CD14-positive monocyte (primary cell): Measurements from ENCODE around the gene LRRC45. TPM values are rescaled to one million over a fixed set of nuclear protein-coding genes. Genes with fewer than 3 reads are reported as not detected.

Experiments used
- DNase-seq, 3 donors: peaks; one replicate each; pipeline ENCODE4 v3.0.0-alpha.2; 2011 to 2022
- H2AFZ ChIP-seq: 2 replicates; pipeline ENCODE4 v1.6.0; 2012; ENCODE audit warnings: mild to moderate bottlenecking, low read depth, low read length, inconsistent platforms; ENCODE audit not compliant: insufficient read depth, poor library complexity, severe bottlenecking
- H3K27ac ChIP-seq, 2 donors: 1 replicate in 1 of 2; 2 replicates in 1 of 2; pipeline ENCODE4 v1.5.1; 2012 to 2013; ENCODE audit warnings: low read length in 2 of 2, control low read depth in 1 of 2, inconsistent platforms in 1 of 2, low read depth in 1 of 2, mild to moderate bottlenecking in 1 of 2
- H3K27me3 ChIP-seq, 2 donors: one replicate each; pipeline versions ENCODE4 v1.6.0 to v1.6.1; 2011 to 2013; ENCODE audit warnings: low read length in 2 of 2; ENCODE audit not compliant: control insufficient read depth in 2 of 2, insufficient read depth in 2 of 2
- H3K36me3 ChIP-seq, 2 donors: replicated peaks in 1 of 2; 1 replicate in 1 of 2; 2 replicates in 1 of 2; pipeline versions ENCODE4 v1.5.1 to v1.6.1; 2012 to 2013; ENCODE audit warnings: low read length in 2 of 2, control low read depth in 1 of 2, inconsistent platforms in 1 of 2, mild to moderate bottlenecking in 1 of 2; ENCODE audit not compliant: insufficient read depth in 2 of 2, control insufficient read depth in 1 of 2
- H3K4me1 ChIP-seq, 2 donors: 1 replicate in 1 of 2; 2 replicates in 1 of 2; pipeline versions ENCODE4 v1.5.1 to v1.6.1; 2012 to 2013; ENCODE audit warnings: low read length in 2 of 2, control low read depth in 1 of 2, inconsistent platforms in 1 of 2, mild to moderate bottlenecking in 1 of 2, moderate library complexity in 1 of 2; ENCODE audit not compliant: insufficient read depth in 2 of 2, control insufficient read depth in 1 of 2
- H3K4me2 ChIP-seq: replicated peaks from 2 replicates; pipeline ENCODE3; 2012; ENCODE audit warnings: low read length, moderate library complexity, mild to moderate bottlenecking; ENCODE audit not compliant: poor library complexity, severe bottlenecking; ENCODE audit errors: extremely low read depth
- H3K4me3 ChIP-seq, 3 experiments: fragments of 200-600 bp in 1 of 3; sonication (generic) in 1 of 3; replicated peaks in 1 of 3; 1 replicate in 2 of 3; 2 replicates in 1 of 3; pipeline ENCODE4 v1.5.1; 2011 to 2013; ENCODE audit warnings: low read length in 3 of 3, mild to moderate bottlenecking in 3 of 3, control low read depth in 2 of 3, low read depth in 2 of 3, inconsistent platforms in 1 of 3, moderate library complexity in 1 of 3
- H3K79me2 ChIP-seq: 2 replicates; pipeline ENCODE4 v1.6.0; 2012; ENCODE audit warnings: mild to moderate bottlenecking, control low read depth, inconsistent platforms, low read length, moderate library complexity; ENCODE audit not compliant: insufficient read depth
- H3K9ac ChIP-seq: 2 replicates; pipeline ENCODE4 v1.6.0; 2017; ENCODE audit warnings: low read length, mild to moderate bottlenecking; ENCODE audit not compliant: insufficient read depth, poor library complexity, severe bottlenecking
- H3K9me3 ChIP-seq, 2 donors: replicated peaks in 1 of 2; 1 replicate in 1 of 2; 2 replicates in 1 of 2; pipeline versions ENCODE4 v1.5.1 to v1.6.1; 2012 to 2013; ENCODE audit warnings: low read length in 2 of 2, control low read depth in 1 of 2; ENCODE audit not compliant: control insufficient read depth in 1 of 2, insufficient read depth in 1 of 2
- H4K20me1 ChIP-seq: 2 replicates; pipeline ENCODE4 v1.6.0; 2012; ENCODE audit warnings: mild to moderate bottlenecking, low read length, control low read depth, moderate library complexity; ENCODE audit not compliant: insufficient read depth
- H3K27ac Mint-ChIP-seq, 7 donors: one replicate each; pipeline ENCODE4 v1.8.0; 2020; ENCODE audit warnings: mild to moderate bottlenecking in 7 of 7, mixed read lengths in 7 of 7, moderate library complexity in 6 of 7, inconsistent platforms in 2 of 7
- H3K27me3 Mint-ChIP-seq, 3 donors: one replicate each; pipeline ENCODE4 v1.8.0; 2021 to 2022; ENCODE audit warnings: low read depth in 3 of 3, mild to moderate bottlenecking in 3 of 3, mixed read lengths in 3 of 3, moderate library complexity in 3 of 3, inconsistent platforms in 1 of 3
- H3K36me3 Mint-ChIP-seq, 2 donors: one replicate each; pipeline ENCODE4 v1.8.0; 2020; ENCODE audit warnings: mixed read lengths in 2 of 2, inconsistent platforms in 1 of 2, mild to moderate bottlenecking in 1 of 2
- H3K4me1 Mint-ChIP-seq: one replicate; pipeline ENCODE4 v1.8.0; 2020; ENCODE audit warnings: mild to moderate bottlenecking, mixed read lengths
- H3K4me3 Mint-ChIP-seq, 2 donors: one replicate each; pipeline ENCODE4 v1.8.0; 2020; ENCODE audit warnings: mild to moderate bottlenecking in 2 of 2, mixed read lengths in 2 of 2, moderate library complexity in 1 of 2
- H3K9me3 Mint-ChIP-seq, 7 donors: one replicate each; pipeline ENCODE4 v1.8.0; 2020 to 2022; ENCODE audit warnings: mixed read lengths in 7 of 7, mild to moderate bottlenecking in 6 of 7, moderate library complexity in 6 of 7, inconsistent platforms in 2 of 7
- WGBS: methylation state at CpG from one replicate; pipeline ENCODE4 v1.1.5; 2013; ENCODE audit warnings: missing lambda C conversion rate; ENCODE audit not compliant: insufficient coverage; 5-methylcytosine and 5-hydroxymethylcytosine counted together
- intact Hi-C, 2 donors: fragments of 100-400 bp; cut with micrococcal nuclease; formaldehyde crosslinking; loops; one replicate each; pipeline versions ENCODE4 v1.15.0 to v1.15.1; 2023
- polyA plus RNA-seq, 3 donors: library from polyadenylated mRNA; depleted of rRNA in 1 of 3; unstranded in 2 of 3; stranded (reverse) in 1 of 3; fragments of 300-500 nt in 2 of 3; fragments of >200 nt in 1 of 3; fragmentation: Illumina TruSeq in 2 of 3; gene quantifications; 1 replicate in 2 of 3; 2 replicates in 1 of 3; pipeline ENCODE4 v1.2.3, GENCODE V29; 2012 to 2021
- TF ChIP-seq, protein P1 (sequence below): fragments of 200-600 bp; IDR thresholded peaks from one replicate; pipeline ENCODE4 v1.8.0; 2022; ENCODE audit warnings: antibody characterized with exemption, mild to moderate bottlenecking

LRRC45 gene
- polyA plus RNA-seq, 3 donors = 2.6 to 12.2 (median 3.4) TPM

- intact Hi-C loops = no loop called here
- peaks cover 16 to 49% of the 10 kb centered on the region in 2 donors for H3K36me3 Mint-ChIP-seq
- H3K79me2 ChIP-seq = no peaks in the 10 kb centered on the region
- no peak overlapping the region for H3K27ac ChIP-seq
- no peaks in the 10 kb centered on the region for H3K4me1 ChIP-seq
- no peak overlapping the region for H3K4me3 ChIP-seq
- H3K4me1 Mint-ChIP-seq = no peaks in the 10 kb centered on the region
- no peaks in the 10 kb centered on the region for H3K27me3 ChIP-seq
- no peak overlapping the region for H3K27ac Mint-ChIP-seq
- no peak for DNase-seq
- no peak overlapping the region for H3K4me3 Mint-ChIP-seq
- WGBS = 94% methylated on average over 28 of the region's 28 CpGs
- no peak overlapping the region for H2AFZ ChIP-seq
- no peaks in the 10 kb centered on the region for H3K9me3 ChIP-seq
- H4K20me1 ChIP-seq = peaks cover 3% of the 10 kb centered on the region
- peaks cover 0 to 2% (median 0%) of the 10 kb centered on the region in 7 donors for H3K9me3 Mint-ChIP-seq
- H3K27me3 Mint-ChIP-seq = no peaks in the 10 kb centered on the region
- H3K4me2 ChIP-seq = no peak overlapping the region
- peaks cover 14 to 30% of the 10 kb centered on the region in 2 donors for H3K36me3 ChIP-seq
- TF ChIP-seq, protein P1, sequence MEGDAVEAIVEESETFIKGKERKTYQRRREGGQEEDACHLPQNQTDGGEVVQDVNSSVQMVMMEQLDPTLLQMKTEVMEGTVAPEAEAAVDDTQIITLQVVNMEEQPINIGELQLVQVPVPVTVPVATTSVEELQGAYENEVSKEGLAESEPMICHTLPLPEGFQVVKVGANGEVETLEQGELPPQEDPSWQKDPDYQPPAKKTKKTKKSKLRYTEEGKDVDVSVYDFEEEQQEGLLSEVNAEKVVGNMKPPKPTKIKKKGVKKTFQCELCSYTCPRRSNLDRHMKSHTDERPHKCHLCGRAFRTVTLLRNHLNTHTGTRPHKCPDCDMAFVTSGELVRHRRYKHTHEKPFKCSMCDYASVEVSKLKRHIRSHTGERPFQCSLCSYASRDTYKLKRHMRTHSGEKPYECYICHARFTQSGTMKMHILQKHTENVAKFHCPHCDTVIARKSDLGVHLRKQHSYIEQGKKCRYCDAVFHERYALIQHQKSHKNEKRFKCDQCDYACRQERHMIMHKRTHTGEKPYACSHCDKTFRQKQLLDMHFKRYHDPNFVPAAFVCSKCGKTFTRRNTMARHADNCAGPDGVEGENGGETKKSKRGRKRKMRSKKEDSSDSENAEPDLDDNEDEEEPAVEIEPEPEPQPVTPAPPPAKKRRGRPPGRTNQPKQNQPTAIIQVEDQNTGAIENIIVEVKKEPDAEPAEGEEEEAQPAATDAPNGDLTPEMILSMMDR = no peak
- H3K9ac ChIP-seq = no peak overlapping the region
These were observed 26.8 kb upstream of the LRRC45 start for GRCh38 chr17:81996232-81996756.

DNA sequence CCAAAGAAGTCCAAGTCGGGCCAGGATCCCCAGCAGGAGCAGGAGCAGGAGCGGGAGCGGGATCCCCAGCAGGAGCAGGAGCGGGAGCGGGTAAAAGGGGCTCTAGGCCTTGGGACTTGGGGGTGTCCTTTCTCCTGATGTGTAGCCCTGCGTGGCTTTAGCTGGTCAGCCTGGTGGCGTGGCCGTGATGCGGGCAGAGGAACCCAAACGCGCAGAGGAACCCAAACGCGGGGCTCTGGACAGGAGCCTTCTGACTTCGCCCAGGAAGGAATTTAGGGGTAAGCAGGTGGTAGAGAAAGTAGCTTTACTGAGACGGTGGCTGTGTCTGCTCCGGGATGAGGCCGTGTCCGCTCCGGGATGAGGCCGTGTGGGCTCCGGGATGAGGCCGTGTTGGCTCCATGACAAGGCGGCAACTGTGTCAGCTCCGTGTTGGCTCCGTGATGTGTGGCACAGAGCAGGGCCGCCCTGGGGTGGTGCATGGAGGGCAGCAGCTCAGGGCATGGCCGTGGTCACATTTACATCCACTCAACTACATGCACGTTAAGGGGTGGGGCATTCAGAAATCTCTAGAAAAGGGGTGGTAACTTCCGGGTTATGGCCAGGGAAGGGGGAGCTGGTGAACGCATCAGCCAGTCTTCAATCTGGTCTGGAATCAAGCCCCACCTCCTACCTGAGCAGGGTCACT lies 26.2 kb upstream of the LRRC45 start:
- no peak overlapping the region for H3K4me3 Mint-ChIP-seq
- Histone ChIP-seq H3K4me3 (no peak overlapping the region), H3K9ac (no peak overlapping the region), H3K27ac (no peak overlapping the region), H3K4me2 (no peak overlapping the region), H2AFZ (no peak overlapping the region), H3K36me3 (peaks cover 14 to 30% of the 10 kb centered on the region in 2 donors), H4K20me1 (no peaks in the 10 kb centered on the region), H3K9me3 (no peaks in the 10 kb centered on the region), H3K79me2 (no peaks in the 10 kb centered on the region), H3K27me3 (no peaks in the 10 kb centered on the region), H3K4me1 (no peaks in the 10 kb centered on the region)
- TF ChIP-seq, protein P1 = no peak
- H3K36me3 Mint-ChIP-seq = peaks cover 16 to 49% of the 10 kb centered on the region in 2 donors
- no peak for DNase-seq
- 97% methylated on average over 16 of the region's 30 CpGs for WGBS
- no peaks in the 10 kb centered on the region for H3K27me3 Mint-ChIP-seq
- intact Hi-C loops = no loop called here
- no peaks in the 10 kb centered on the region for H3K4me1 Mint-ChIP-seq
- H3K27ac Mint-ChIP-seq = no peak overlapping the region
- H3K9me3 Mint-ChIP-seq = peaks cover 0 to 2% (median 0%) of the 10 kb centered on the region in 7 donors
